Mononuclear cell (primary cell): Measurements from ENCODE around the gene TBCA. TPM values are rescaled to one million over a fixed set of nuclear protein-coding genes. Genes with fewer than 3 reads are reported as not detected.

Source experiments
- H3K27me3 ChIP-seq: 2 replicates; pipeline ENCODE4 v1.6.0; 2011; ENCODE audit warnings: low read length, control low read depth; ENCODE audit not compliant: insufficient read depth
- H3K4me1 ChIP-seq: 2 replicates; pipeline ENCODE4 v1.5.1; 2011; ENCODE audit warnings: mild to moderate bottlenecking, low read length, control low read depth; ENCODE audit not compliant: insufficient read depth
- H3K4me3 ChIP-seq: 2 replicates; pipeline ENCODE4 v1.5.1; 2011; ENCODE audit warnings: mild to moderate bottlenecking, low read length, moderate library complexity
- H3K9me3 ChIP-seq: 2 replicates; pipeline ENCODE4 v1.5.1; 2011; ENCODE audit warnings: low read depth, mild to moderate bottlenecking, control low read depth, low read length
- total RNA-seq: library from RNA; depleted of rRNA; stranded (reverse); fragments of >200 nt; gene quantifications from one replicate; pipeline ENCODE4 v1.2.3, GENCODE V29; 2012

The TBCA gene
- total RNA-seq, 1 donor = 55.1 TPM

GRCh38 chr5:77645158-77645994 is 130.8 kb downstream of the TBCA start:
- Histone ChIP-seq H3K27me3 (peaks cover 92% of the 10 kb centered on the region), H3K4me1 (peaks cover 18% of the 10 kb centered on the region), H3K4me3 (no peak overlapping the region), H3K9me3 (no peaks in the 10 kb centered on the region)

- Histone ChIP-seq H3K9me3 (no peaks in the 10 kb centered on the region), H3K4me3 (no peak overlapping the region), H3K27me3 (peaks cover 92% of the 10 kb centered on the region), H3K4me1 (peaks cover 18% of the 10 kb centered on the region)
Observed at GRCh38 chr5:77644371-77645157, 131.6 kb downstream of the TBCA start.

- Histone ChIP-seq H3K4me1 (peaks cover 23% of the 10 kb centered on the region), H3K27me3 (peaks cover 96% of the 10 kb centered on the region), H3K9me3 (no peaks in the 10 kb centered on the region), H3K4me3 (no peak overlapping the region)
Observed at GRCh38 chr5:77643654-77644370, 132.3 kb downstream of the TBCA start.

GRCh38 chr5:77642738-77643653 is 133.1 kb downstream of the TBCA start:
- Histone ChIP-seq H3K4me1 (peaks cover 29% of the 10 kb centered on the region), H3K27me3 (peaks cover 96% of the 10 kb centered on the region), H3K4me3 (no peak overlapping the region), H3K9me3 (no peaks in the 10 kb centered on the region)

DNA sequence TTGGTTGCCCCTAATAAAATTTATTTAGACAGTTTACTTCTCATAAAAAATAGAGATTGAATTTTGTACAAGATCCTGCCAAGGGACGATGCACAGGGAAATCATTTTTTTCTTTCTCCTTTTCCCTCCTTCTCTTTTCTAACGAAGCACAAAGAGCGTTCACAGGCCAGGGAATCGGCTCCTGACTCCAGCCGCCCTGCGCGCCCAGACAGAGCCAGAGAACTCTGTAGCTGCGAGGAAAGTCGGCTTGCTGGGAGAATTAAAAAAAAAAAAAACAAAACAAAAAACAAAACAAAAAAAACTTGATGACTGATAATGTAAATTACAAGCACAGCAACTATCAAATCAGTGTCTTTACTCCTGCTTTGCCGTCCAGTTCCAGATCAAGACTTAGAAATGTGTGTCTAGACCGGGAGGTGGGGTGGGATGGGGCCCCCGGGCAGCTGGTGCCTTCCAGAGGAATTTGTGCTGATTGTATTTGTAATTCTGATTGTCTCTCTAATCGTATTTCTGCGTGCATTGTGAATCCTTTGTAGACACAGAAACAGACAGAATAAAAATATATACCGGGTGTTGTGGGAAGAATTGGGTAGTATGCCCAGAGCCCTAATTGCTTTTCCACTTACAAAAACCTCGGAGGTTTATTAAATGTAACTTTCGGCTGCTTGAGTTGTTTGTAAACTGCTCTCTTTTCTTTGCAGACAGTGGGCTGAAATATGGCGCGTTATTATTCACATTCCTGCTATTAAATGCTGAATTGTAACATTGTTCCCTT is 134.0 kb downstream of the TBCA start:
- H3K9me3 ChIP-seq = no peaks in the 10 kb centered on the region
- H3K4me3 ChIP-seq = no peak overlapping the region
- H3K27me3 ChIP-seq = peaks cover 97% of the 10 kb centered on the region
- H3K4me1 ChIP-seq = peaks cover 29% of the 10 kb centered on the region

- no peaks in the 10 kb centered on the region for H3K9me3 ChIP-seq
- no peak overlapping the region for H3K4me3 ChIP-seq
- H3K4me1 ChIP-seq = peaks cover 29% of the 10 kb centered on the region
- peaks cover 97% of the 10 kb centered on the region for H3K27me3 ChIP-seq
Observed at GRCh38 chr5:77641397-77641943, 134.7 kb downstream of the TBCA start.

Other genes starting within 250 kb of the TBCA start
- gene OTP, start 137.6 kb downstream of the TBCA start, total RNA-seq = not detected